Fibroblast of skin of right quadriceps (primary cell): ENCODE measurements around the gene FANCB.
A peak's percentile ranks its signal among the peaks of the same experiment; 100 is the strongest.

Experiments used
- DNase-seq: peaks from one replicate; pipeline ENCODE4 v3.0.0-alpha.2; 2013

FANCB gene

GRCh38 chrX:14872851-14873675, at the start of gene FANCB, which contains the start of gene MOSPD2:
TSS of gene FANCB (minus strand) at chrX:14873069. CDS start at chrX:14865510, 7,559 bp downstream.
TSS of gene MOSPD2 (plus strand) at chrX:14873421. CDS start at chrX:14873529, 108 bp downstream.
- peak; percentile 95 for DNase-seq

DNA sequence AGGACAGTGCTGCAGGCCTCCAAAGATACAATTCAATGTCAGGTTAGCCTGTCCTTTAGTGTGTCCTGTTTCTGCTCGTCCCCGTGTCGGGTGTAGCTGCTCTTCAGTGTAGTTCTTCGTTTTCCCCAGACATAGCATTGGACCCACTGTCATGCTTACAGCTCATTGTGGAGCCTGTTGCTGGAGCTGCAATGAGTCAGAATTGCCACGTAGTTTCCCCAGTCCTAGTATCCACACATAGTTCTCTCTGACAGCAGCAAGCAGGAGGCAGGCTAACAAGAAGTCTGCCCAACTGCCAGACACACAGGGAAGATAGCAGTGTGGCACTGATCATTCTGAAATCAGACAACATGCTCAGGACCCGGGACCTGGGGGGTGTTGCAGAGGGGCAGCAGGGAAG, 49.6 kb upstream of the FANCB start:
- peak; percentile 80 for DNase-seq

GRCh38 chrX:14920196-14920595, 47.3 kb upstream of the FANCB start:
- DNase-seq: peak; percentile 55

- no peak for DNase-seq
Measured at GRCh38 chrX:14919407-14919806, 46.5 kb upstream of the FANCB start.

DNA sequence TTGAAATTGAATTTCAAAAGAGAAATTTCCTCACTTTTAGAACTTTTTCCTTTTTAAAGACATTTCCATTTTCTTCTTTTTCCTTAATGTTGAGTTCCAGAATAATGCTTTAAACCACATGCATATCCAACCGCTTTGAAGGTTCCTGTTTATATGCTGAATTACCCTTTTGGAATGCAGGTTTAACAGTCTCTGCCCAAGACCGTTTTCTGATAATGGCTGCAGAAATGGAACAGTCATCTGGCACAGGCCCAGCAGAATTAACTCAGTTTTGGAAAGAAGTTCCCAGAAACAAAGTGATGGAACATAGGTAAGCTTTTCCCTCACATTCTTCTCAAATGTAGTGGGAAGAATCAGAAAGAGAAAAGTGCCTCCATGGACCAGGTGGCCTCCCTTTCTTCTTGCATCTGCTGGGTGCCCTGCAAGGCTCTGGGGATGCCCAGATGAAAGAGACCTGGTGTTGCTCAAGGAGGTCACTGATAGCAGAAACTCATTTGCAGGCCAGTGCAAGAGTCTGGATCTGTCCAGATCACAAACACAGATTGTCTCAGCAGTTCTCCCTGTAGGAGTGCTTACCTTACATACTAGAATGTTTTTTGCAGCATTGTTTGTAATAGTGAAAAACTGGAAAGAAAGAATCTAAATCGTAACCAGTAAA, 43.3 kb upstream of the FANCB start:
- DNase-seq: peak; percentile 73

DNA sequence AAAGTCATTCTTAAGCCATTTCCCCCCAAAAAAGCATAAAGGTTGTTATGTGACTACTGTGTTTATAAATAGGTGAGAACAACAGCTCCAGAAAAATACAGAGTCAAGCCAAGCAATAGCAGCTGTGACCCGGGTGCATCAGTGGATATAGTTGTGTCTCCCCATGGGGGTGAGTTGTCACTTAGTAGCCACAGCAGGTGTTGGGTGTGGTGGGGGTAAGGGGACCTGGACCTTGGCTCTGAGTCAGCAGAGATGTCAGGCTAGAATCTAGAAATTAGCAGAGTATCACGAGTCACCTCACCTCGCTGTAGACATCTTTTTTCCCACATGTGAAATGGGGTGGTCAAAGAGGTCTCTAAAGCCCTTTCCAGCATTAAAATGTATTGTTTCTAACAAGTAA, 42.7 kb upstream of the FANCB start:
- DNase-seq: no peak

DNA sequence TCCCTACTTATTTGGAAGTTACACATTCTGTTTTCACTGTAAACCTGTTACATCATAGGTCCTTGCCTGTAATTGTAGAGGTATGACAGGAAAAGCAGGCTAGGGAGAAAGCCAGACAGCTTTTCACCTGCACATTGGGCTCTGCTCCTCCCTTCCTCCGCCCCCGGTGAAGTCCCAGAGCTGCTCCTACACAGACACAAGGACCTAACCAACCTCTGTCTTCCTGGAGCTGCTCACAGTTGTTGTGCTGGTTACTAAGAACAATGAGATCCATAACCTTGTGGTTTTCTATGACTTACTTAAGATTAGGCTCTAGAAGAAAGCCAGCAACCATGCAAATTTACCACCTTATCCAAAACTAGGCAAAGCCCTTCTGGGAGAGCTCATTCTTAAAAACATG, 40.4 kb upstream of the FANCB start:
- DNase-seq: no peak

DNA sequence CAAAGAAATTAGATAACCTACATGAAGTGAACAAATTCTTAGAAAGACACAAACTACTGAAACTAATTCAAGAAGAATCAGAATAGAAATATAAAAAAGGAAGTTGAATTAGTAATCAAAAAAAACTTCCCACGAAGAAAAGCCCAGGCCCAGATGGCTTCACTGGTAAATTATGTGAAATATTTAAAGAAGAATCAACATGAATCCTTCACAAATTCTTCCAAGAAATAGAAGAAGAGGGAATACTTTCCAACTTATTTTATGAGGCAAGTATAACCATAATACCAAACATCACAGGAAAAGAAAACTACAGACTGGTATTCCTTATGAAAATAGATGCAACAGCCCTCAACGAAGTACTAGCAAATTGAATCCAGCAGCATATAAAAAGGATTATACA, 31.0 kb upstream of the FANCB start:
- DNase-seq: peak; percentile 27

DNA sequence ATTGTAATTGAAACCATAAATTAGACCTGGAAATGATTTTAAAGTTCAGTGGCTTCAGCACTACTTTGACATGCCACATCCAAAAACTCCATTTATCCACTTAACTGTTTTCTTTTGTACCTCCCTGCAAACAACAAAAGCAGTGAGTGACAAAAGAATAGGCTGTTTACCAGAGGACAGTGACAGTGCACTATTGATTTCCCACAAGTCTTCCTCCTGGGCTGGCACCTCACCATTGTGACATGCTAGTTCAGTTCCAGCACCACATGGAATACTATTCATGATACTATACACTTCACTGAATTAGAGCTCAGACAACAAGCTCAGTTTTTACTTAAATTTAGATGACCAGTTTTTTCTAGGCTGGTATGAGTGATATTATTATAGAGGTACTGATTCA, 29.7 kb upstream of the FANCB start:
- no peak for DNase-seq

DNA sequence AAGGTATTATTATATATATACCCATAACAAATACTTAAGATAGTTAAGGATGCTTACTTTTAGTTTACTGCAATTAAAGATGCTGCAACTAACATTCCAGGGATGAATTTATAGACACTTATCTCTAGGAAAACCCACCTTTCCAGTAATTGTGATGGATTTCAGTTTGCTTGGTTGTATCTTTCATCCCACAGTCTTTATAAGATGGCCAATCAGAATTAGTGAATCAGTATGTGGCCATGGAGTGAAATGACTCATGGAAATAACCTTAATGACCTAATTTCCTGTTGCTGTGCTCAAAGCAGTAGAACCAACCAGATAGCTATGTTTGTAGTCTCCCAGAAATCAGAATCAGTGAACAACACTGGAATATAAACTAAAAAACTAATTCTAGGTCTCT, 26.7 kb upstream of the FANCB start:
- peak; percentile 54 for DNase-seq

DNA sequence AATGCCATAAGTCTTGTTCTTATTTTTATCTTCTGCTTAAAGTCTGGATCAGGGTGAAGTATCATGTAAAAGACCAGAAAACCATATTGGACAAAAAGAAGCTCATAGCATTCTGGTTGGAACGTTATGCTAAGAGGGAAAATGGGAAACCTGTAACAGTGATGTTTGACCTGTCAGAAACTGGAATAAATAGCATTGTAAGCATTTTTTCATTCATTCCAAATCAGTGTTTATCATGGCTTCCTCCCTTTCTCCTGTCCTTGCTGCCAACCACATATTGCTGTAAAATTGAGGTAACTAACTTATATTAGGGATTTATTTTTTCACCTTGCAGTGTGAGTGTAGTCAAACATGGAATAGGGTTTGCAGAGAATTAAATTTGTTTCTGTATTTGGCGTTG, 24.2 kb upstream of the FANCB start:
- DNase-seq: no peak

GRCh38 chrX:14896273-14896672, 23.4 kb upstream of the FANCB start:
- no peak for DNase-seq

DNA sequence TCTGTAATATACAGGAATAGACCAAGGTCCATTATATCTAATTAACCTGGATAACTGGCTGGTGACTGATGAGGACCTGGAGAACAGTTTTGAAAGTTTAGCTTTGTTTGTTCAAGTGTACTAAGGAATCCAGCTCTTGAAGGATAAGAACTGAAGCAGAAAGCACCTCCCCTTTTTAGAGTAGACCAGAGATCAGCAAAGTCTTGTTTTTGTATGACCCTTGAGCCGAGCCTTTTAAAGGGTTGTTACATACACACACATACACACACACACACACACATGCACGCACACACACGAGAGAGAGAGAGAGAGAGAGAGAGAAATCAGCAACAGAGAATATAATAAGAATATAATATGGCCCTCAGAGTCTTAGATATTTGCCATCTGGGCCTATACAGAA, 13.4 kb upstream of the FANCB start:
- no peak for DNase-seq

DNA sequence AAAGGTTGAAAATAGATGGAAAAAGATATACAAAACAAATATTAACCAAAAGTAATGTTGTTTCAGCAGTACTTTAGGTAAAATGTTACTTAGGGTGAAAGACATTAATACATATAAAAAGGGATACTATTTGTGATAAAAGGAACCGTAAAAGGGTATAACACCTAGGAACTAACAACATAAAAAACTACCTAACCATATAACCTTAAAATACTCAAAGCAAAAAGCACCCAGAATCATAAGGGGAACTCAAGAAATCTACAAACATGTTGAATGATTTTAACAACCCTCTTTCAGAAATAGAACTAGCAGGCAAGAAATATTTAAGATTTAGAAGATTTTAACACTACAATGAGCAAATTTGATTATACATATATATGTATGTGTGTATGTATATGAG, 11.8 kb upstream of the FANCB start:
- no peak for DNase-seq

GRCh38 chrX:14883826-14884225, 11.0 kb upstream of the FANCB start:
- DNase-seq: no peak

DNA sequence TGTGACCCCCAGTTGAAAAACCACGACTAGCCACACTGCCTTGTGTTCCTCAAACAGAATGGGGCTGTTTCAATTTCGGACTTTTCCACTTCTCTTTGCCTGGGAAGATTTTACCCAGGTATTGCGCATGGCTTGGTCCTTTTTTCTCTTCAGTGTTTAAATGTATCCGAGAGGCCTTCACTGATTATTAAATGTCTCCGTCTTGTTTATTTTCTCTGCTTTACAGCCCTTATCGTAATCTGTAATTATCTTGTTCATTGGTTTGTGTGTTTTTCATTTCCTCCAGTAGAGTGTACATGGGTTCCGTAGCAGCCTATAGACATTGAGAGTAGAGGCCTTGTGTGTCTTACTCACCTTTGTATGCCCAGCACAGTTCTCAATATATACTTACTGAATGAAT, 2.8 kb upstream of the FANCB start:
- no peak for DNase-seq

DNA sequence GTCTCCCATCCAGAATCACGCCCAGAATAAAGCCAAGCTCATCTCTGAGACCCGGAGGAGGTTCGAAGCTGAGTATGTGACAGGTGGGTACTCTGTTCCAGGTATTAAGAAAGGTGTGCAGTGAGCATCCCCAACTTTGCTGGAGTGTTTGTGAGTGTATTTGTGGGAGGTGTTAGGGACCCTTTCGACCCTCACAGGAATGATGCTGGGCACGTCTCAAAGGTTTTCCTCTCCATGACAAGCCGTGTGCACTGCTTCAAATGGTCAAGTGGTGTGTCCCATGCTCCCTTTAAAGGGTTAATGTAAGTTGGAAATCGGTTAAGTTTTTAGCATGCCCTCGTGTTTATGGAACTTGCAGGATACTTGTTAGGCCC, 794 bp upstream of the FANCB start:
- no peak for DNase-seq

GRCh38 chrX:14872355-14872754, 514 bp downstream of the FANCB start:
- DNase-seq: no peak

GRCh38 chrX:14871767-14872166, 1.1 kb downstream of the FANCB start:
- no peak for DNase-seq

- DNase-seq: peak; percentile 37
Measured at GRCh38 chrX:14865201-14865600, 7.7 kb downstream of the FANCB start.

DNA sequence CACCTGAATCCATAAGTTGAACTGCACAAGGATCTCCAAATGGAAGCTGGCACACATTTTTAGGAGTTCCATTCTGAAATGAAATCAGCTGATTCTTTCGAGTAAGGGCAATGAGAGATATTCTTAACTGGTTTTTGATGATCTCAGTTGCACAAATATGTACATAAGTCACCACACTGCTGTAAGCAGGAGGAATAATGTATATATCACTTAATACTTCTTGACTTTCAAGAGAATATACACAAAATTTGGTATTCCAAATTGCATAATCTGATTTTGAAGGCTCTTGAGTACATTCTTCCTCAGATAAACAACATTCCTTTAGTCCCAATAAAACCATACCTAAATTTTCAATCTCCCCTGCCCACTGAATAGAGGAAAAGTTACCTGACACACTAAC, 8.2 kb downstream of the FANCB start:
- peak; percentile 66 for DNase-seq

GRCh38 chrX:14851526-14851925, 21.3 kb downstream of the FANCB start:
- no peak for DNase-seq

GRCh38 chrX:14843666-14844065, 29.2 kb downstream of the FANCB start:
- DNase-seq: no peak

GRCh38 chrX:14837155-14837554, 35.7 kb downstream of the FANCB start:
- DNase-seq: no peak

GRCh38 chrX:14832586-14832985, 40.3 kb downstream of the FANCB start:
- DNase-seq: peak; percentile 11
